HepG2 (cell line): Measurements from ENCODE around the gene COL2A1. TPM values are rescaled to one million over a fixed set of nuclear protein-coding genes. Genes with fewer than 3 reads are reported as not detected.
A peak's percentile ranks its signal among the peaks of the same experiment; 100 is the strongest.

Experiments used
- CENPBD1 ChIP-seq: sonication (generic); formaldehyde crosslinking; IDR thresholded peaks from 2 replicates; pipeline ENCODE4 v1.8.0; 2022; ENCODE audit warnings: missing genetic modification reagents, low read depth, mild to moderate bottlenecking, borderline replicate concordance
- HNF1B ChIP-seq: sonication (generic); formaldehyde crosslinking; IDR thresholded peaks from 2 replicates; pipeline ENCODE4 v1.5.1; 2020; ENCODE audit warnings: mild to moderate bottlenecking, moderate library complexity, missing genetic modification reagents
- JUN ChIP-seq: sonication (generic); formaldehyde crosslinking; IDR thresholded peaks from 2 replicates; pipeline ENCODE4 v1.4.0; 2020; ENCODE audit warnings: mild to moderate bottlenecking, missing genetic modification reagents
- MTF2 ChIP-seq: sonication (generic); formaldehyde crosslinking; IDR thresholded peaks from 2 replicates; pipeline ENCODE4 v1.5.0; 2020; ENCODE audit warnings: missing genetic modification reagents, borderline replicate concordance
- NFYC ChIP-seq: IDR thresholded peaks from 2 replicates; pipeline ENCODE4 v1.6.1; 2016; ENCODE audit warnings: missing genetic modification reagents, missing compliant biosample characterization
- RAD21 ChIP-seq: fragments of 450-650 bp; formaldehyde crosslinking; IDR thresholded peaks from 2 replicates; pipeline ENCODE4 v1.5.0; 2020; ENCODE audit warnings: mild to moderate bottlenecking
- TARDBP ChIP-seq: sonication (generic); formaldehyde crosslinking; IDR thresholded peaks from 2 replicates; pipeline ENCODE4 v1.8.0; 2022; ENCODE audit warnings: mild to moderate bottlenecking, missing genetic modification reagents
- ZFP37 ChIP-seq: sonication (generic); formaldehyde crosslinking; IDR thresholded peaks from 2 replicates; pipeline ENCODE4 v1.4.0; 2020; ENCODE audit warnings: missing genetic modification reagents, borderline replicate concordance
- ZFP62 ChIP-seq: sonication (generic); formaldehyde crosslinking; IDR thresholded peaks from 2 replicates; pipeline ENCODE4 v1.4.0; 2020; ENCODE audit warnings: missing genetic modification reagents
- ZFP91 ChIP-seq: sonication (generic); formaldehyde crosslinking; IDR thresholded peaks from 2 replicates; pipeline ENCODE4 v1.9.0; 2022; ENCODE audit warnings: missing genetic modification reagents, mild to moderate bottlenecking, borderline replicate concordance
- ZFX ChIP-seq: sonication (generic); formaldehyde crosslinking; IDR thresholded peaks from 2 replicates; pipeline ENCODE4 v1.4.0; 2020; ENCODE audit warnings: mild to moderate bottlenecking, low read depth, missing genetic modification reagents, moderate library complexity
- ZNF501 ChIP-seq: sonication (generic); formaldehyde crosslinking; IDR thresholded peaks from 2 replicates; pipeline ENCODE4 v1.5.1; 2020; ENCODE audit warnings: mild to moderate bottlenecking, moderate library complexity, missing genetic modification reagents
- ZNF556 ChIP-seq: sonication (generic); formaldehyde crosslinking; IDR thresholded peaks from 2 replicates; pipeline ENCODE4 v1.4.0; 2020; ENCODE audit warnings: mild to moderate bottlenecking, missing genetic modification reagents, borderline replicate concordance
- polyA plus RNA-seq, 8 experiments: library from polyadenylated mRNA; depleted of rRNA in 3 of 8; stranded (reverse) in 7 of 8; unstranded in 1 of 8; fragments of >200 nt; fragmentation: Illumina TruSeq in 4 of 8; extraction: Trizol in 4 of 8; gene quantifications; 2 replicates each; pipeline versions ENCODE4 v1.2.1 to v1.2.3, GENCODE V29; 2011 to 2016; ENCODE audit warnings: low read depth in 4 of 8, missing spikeins in 1 of 8, mixed read lengths in 1 of 8; ENCODE audit not compliant: insufficient read depth in 1 of 8
- total RNA-seq, 5 experiments: library from RNA; depleted of rRNA; stranded (reverse); fragments of >200 nt; fragmentation: Illumina TruSeq; extraction: Trizol; gene quantifications; 2 replicates each; pipeline ENCODE4 v1.2.3, GENCODE V29; 2016; ENCODE audit warnings: low read depth in 1 of 5
- TF ChIP-seq, protein P1 (sequence below): sonication (generic); formaldehyde crosslinking; IDR thresholded peaks from 2 replicates; pipeline ENCODE4 v1.5.1; 2020; ENCODE audit warnings: mild to moderate bottlenecking, missing genetic modification reagents, moderate library complexity

The COL2A1 gene
- total and polyA plus RNA-seq, 2 of the 13 experiments (the other 11 are each of a cell fraction or from before 2014, with no cell fraction given), result 7.4 to 38.3 TPM

DNA sequence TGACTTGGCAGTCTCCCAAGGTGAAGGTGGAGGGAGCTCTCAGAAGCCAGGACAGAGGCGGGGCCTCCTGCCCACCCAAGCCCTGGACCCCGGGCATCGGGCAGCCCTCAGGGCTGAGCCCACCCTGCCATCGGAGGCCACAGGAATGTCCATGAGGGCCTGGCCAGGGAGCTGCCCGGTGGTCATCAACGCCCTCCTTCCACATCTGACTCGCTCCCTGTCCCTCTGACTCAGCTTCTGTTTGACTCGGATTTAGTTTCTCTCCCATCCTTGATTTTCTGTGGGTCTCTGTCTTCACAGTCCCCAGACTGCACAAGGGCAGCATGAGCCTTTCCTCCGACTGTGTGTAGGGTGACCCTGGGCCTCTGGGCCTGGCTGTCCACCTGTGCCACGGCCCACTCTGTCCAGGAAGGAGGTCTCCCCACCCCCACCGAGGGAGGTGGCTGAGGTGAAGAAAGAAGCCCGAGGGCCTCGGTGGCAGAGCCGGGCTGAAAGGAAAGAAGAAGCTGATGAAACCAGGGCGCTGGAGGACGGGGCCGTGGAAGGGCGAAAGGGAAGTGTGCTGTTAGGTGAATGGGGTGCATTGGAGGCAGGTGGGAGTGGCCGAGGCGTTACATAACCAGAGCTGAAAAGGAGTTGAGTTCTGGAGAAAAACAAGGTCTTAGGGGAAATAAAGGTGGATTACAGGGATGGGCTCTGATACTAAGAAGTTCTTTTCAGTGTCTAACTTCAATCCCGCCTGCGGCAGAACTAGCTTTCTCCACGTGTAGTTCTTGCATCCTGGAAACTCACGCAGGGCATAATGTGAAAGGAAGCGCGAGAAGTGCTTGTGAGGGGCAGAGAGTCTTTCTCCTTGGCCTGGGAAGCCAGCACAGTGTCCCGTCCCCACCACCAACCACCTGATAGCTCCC is 57.6 kb downstream of the COL2A1 start (continued):
- no peak for TF ChIP-seq ZFP37 (CRISPR knock-in tag)
- TF ChIP-seq RAD21 (CRISPR knock-in tag), result no peak
- TF ChIP-seq JUN, result no peak
- no peak for TF ChIP-seq ZFP62
- TF ChIP-seq NFYC (CRISPR knock-in tag), result no peak
- peak; percentile 54 for TF ChIP-seq ZFX
- no peak for TF ChIP-seq ZNF556 (CRISPR knock-in tag)
- TF ChIP-seq TARDBP (CRISPR knock-in tag), result no peak
- TF ChIP-seq HNF1B (CRISPR knock-in tag), result peak; percentile 27; the same call in 1 of the 2 replicates
- TF ChIP-seq, protein P1, sequence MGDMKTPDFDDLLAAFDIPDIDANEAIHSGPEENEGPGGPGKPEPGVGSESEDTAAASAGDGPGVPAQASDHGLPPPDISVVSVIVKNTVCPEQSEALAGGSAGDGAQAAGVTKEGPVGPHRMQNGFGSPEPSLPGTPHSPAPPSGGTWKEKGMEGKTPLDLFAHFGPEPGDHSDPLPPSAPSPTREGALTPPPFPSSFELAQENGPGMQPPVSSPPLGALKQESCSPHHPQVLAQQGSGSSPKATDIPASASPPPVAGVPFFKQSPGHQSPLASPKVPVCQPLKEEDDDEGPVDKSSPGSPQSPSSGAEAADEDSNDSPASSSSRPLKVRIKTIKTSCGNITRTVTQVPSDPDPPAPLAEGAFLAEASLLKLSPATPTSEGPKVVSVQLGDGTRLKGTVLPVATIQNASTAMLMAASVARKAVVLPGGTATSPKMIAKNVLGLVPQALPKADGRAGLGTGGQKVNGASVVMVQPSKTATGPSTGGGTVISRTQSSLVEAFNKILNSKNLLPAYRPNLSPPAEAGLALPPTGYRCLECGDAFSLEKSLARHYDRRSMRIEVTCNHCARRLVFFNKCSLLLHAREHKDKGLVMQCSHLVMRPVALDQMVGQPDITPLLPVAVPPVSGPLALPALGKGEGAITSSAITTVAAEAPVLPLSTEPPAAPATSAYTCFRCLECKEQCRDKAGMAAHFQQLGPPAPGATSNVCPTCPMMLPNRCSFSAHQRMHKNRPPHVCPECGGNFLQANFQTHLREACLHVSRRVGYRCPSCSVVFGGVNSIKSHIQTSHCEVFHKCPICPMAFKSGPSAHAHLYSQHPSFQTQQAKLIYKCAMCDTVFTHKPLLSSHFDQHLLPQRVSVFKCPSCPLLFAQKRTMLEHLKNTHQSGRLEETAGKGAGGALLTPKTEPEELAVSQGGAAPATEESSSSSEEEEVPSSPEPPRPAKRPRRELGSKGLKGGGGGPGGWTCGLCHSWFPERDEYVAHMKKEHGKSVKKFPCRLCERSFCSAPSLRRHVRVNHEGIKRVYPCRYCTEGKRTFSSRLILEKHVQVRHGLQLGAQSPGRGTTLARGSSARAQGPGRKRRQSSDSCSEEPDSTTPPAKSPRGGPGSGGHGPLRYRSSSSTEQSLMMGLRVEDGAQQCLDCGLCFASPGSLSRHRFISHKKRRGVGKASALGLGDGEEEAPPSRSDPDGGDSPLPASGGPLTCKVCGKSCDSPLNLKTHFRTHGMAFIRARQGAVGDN (CRISPR knock-in tag), result peak; percentile 51
- 0 out of 2 replicates have a peak, but pooled peaks have one; percentile 33 for TF ChIP-seq ZNF501 (CRISPR knock-in tag)
- TF ChIP-seq MTF2 (CRISPR knock-in tag), result no peak
- TF ChIP-seq CENPBD1 (CRISPR knock-in tag), result no peak
- TF ChIP-seq ZFP91 (CRISPR knock-in tag), result 0 out of 2 replicates have a peak, but pooled peaks have one; percentile 11
